ENCODE measurements around the gene TJAP1. TPM values are rescaled to one million over a fixed set of nuclear protein-coding genes. Genes with fewer than 3 reads are reported as not detected.
A peak's percentile ranks its signal among the peaks of the same experiment; 100 is the strongest.

The TJAP1 gene
- total RNA-seq, 2 experiments from 2014 or later: 23.6 to 24.4 TPM

- peaks cover 18% of the 10 kb centered on the region for H3K36me3 Mint-ChIP-seq (ENCODE audit: low read depth)
- no peaks in the 10 kb centered on the region for H3K9me3 Mint-ChIP-seq
- H3K4me1 Mint-ChIP-seq (ENCODE audit: low read depth): peaks cover 33% of the 10 kb centered on the region
- no peak within 1 kb of the TSS for H3K4me3 Mint-ChIP-seq
- DNase-seq (peak; percentile 91 to 98 (median 96)), ATAC-seq (ENCODE audit: poor library complexity) (peak; percentile 96)
- H3K27ac ChIP-seq (ENCODE audit: low read depth in 1 of 2, low read length in 2 of 2): peak within 1 kb of the TSS; percentile 81 to 90
- H3K36me3 ChIP-seq (ENCODE audit: insufficient read depth, low read length): peaks cover 68% of the 10 kb centered on the region
- no peak within 1 kb of the TSS for H3K27ac Mint-ChIP-seq
- TF ChIP-seq CTCF (IDR thresholded peaks at IDR 0.05): no peak
- no peaks in the 10 kb centered on the region for H3K9me3 ChIP-seq (ENCODE audit: control insufficient read depth in 1 of 2, insufficient read depth in 1 of 2, low read length in 2 of 2)
- intact Hi-C loops (cut with DNase I, micrococcal nuclease): loop anchor here in 1 of 2 experiments (1.0 to 5.0 kb wide), 6 partner anchors 40 to 590 kb away; partner anchors contain the start of genes ABCC10, CNPY3, GTPBP2 and POLH
- peak within 1 kb of the TSS; percentile 100 for H3K4me3 ChIP-seq (ENCODE audit: low read length)
- ChIA-PET POLR2A (interaction anchor here (0.6 to 2.5 kb wide), 16 partner anchors 10 to 772 kb away, joined by 3 to 16 read pairs (median 4); partner anchors contain the start of genes ABCC10, CUL7, GTPBP2 and PEX6), CTCF (interaction anchor here (0.7 to 1.7 kb wide), 3 partner anchors 10 to 1730 kb away, joined by 3 to 10 read pairs (median 3); partner anchors contain the start of gene TOMM6)
- H3K27me3 Mint-ChIP-seq: no peaks in the 10 kb centered on the region
- no peaks in the 10 kb centered on the region for H3K27me3 ChIP-seq (ENCODE audit: control insufficient read depth in 1 of 2, insufficient read depth in 2 of 2, low read length in 2 of 2)
- peaks cover 43% of the 10 kb centered on the region for H3K4me1 ChIP-seq (ENCODE audit: insufficient read depth, low read length)
Measured at GRCh38 chr6:43516697-43517504, 39.5 kb downstream of the TJAP1 start, which contains the start of the genes POLR1C and YIPF3. Gene POLR1C (plus strand): TSS chr6:43517089. CDS start chr6:43517110, 21 bp downstream. Gene YIPF3 (minus strand): TSS chr6:43516926. CDS start chr6:43516807, 119 bp downstream.

GRCh38 chr6:43517505-43518357 lies 40.4 kb downstream of the TJAP1 start:
- Mint-ChIP-seq H3K36me3 (ENCODE audit: low read depth) (peaks cover 19% of the 10 kb centered on the region), H3K4me1 (ENCODE audit: low read depth) (peaks cover 33% of the 10 kb centered on the region), H3K9me3 (no peaks in the 10 kb centered on the region), H3K4me3 (no peak overlapping the region), H3K27ac (no peak overlapping the region), H3K27me3 (no peaks in the 10 kb centered on the region)
- H3K27me3 ChIP-seq (ENCODE audit: control insufficient read depth in 1 of 2, insufficient read depth in 2 of 2, low read length in 2 of 2): no peaks in the 10 kb centered on the region
- peaks cover 43% of the 10 kb centered on the region for H3K4me1 ChIP-seq (ENCODE audit: insufficient read depth, low read length)
- ChIA-PET POLR2A (interaction anchor here (0.8 to 2.5 kb wide), 8 partner anchors 10 to 638 kb away, joined by 3 to 16 read pairs (median 8); partner anchors contain the start of genes CUL7, GTPBP2, PEX6 and RPL7L1), CTCF (interaction anchor here (0.7 to 1.8 kb wide), 2 partner anchors 9 to 971 kb away, joined by 3 read pairs; no protein-coding TSS in a partner anchor)
- H3K9me3 ChIP-seq (ENCODE audit: control insufficient read depth in 1 of 2, insufficient read depth in 1 of 2, low read length in 2 of 2): no peaks in the 10 kb centered on the region
- ATAC-seq (ENCODE audit: poor library complexity) (peak; percentile 3), DNase-seq (no peak)
- no peak for TF ChIP-seq CTCF (IDR thresholded peaks at IDR 0.05)
- intact Hi-C loops (cut with DNase I, micrococcal nuclease): loop anchor here in 1 of 2 experiments (1.0 to 5.0 kb wide), 6 partner anchors 40 to 590 kb away; partner anchors contain the start of genes ABCC10, CNPY3, GTPBP2 and POLH
- H3K4me3 ChIP-seq (ENCODE audit: low read length): peak overlapping the region; percentile 100
- peak overlapping the region; percentile 81 to 90 for H3K27ac ChIP-seq (ENCODE audit: low read depth in 1 of 2, low read length in 2 of 2)
- H3K36me3 ChIP-seq (ENCODE audit: insufficient read depth, low read length): peaks cover 68% of the 10 kb centered on the region

- H3K4me1 Mint-ChIP-seq (ENCODE audit: low read depth): peaks cover 19% of the 10 kb centered on the region
Measured at GRCh38 chr6:43520097-43520496, 42.7 kb downstream of the TJAP1 start.

More at GRCh38 chr6:43520097-43520496, 42.7 kb downstream of the TJAP1 start:
- peaks cover 32% of the 10 kb centered on the region for H3K4me1 ChIP-seq (ENCODE audit: insufficient read depth, low read length)
- intact Hi-C loops (cut with DNase I, micrococcal nuclease): no loop called here
- Mint-ChIP-seq H3K27me3 (no peaks in the 10 kb centered on the region), H3K4me3 (no peak overlapping the region), H3K27ac (no peak overlapping the region), H3K9me3 (no peaks in the 10 kb centered on the region), H3K36me3 (ENCODE audit: low read depth) (peaks cover 34% of the 10 kb centered on the region)
- H3K9me3 ChIP-seq (ENCODE audit: control insufficient read depth in 1 of 2, insufficient read depth in 1 of 2, low read length in 2 of 2): no peaks in the 10 kb centered on the region
- ATAC-seq (ENCODE audit: poor library complexity) (no peak), DNase-seq (no peak)
- H3K27me3 ChIP-seq (ENCODE audit: control insufficient read depth in 1 of 2, insufficient read depth in 2 of 2, low read length in 2 of 2): no peaks in the 10 kb centered on the region
- H3K4me3 ChIP-seq (ENCODE audit: low read length): no peak overlapping the region
- peaks cover 69% of the 10 kb centered on the region for H3K36me3 ChIP-seq (ENCODE audit: insufficient read depth, low read length)
- TF ChIP-seq CTCF (IDR thresholded peaks at IDR 0.05): no peak
- H3K27ac ChIP-seq (ENCODE audit: low read depth in 1 of 2, low read length in 2 of 2): no peak overlapping the region
- ChIA-PET CTCF (no interaction called here), POLR2A (no interaction called here)

Measured in CD4-positive, alpha-beta T cell (primary cell).